Lower leg skin (tissue), 4 donors: ENCODE data around the gene IBTK. TPM values are rescaled to one million over a fixed set of nuclear protein-coding genes. Genes with fewer than 3 reads are reported as not detected.
A peak's percentile ranks its signal among the peaks of the same experiment; 100 is the strongest.
"Not testable (repeated sequence)": the region's sequence is repeated elsewhere in the genome, so short reads cannot be mapped to it uniquely, and the experiment has no call there.

Source experiments
- DNase-seq, 2 donors: peaks; one replicate each; pipeline ENCODE4 v3.0.0-alpha.2; 2019; ENCODE audit warnings: low spot score in 2 of 2
- H3K4me3 ChIP-seq: fragments of 200-600 bp; sonication (generic); 2 replicates; pipeline ENCODE4 v1.5.1; 2017; ENCODE audit warnings: mild to moderate bottlenecking, low read depth; ENCODE audit not compliant: poor library complexity, severe bottlenecking
- POLR2A ChIP-seq, 2 donors: fragments of 450-650 bp; IDR thresholded peaks; one replicate each; pipeline ENCODE4 v1.6.1; 2016 to 2017; ENCODE audit warnings: antibody characterized with exemption in 2 of 2, mild to moderate bottlenecking in 1 of 2, moderate library complexity in 1 of 2
- WGBS, 2 donors: methylation state at CpG; one replicate each; pipeline ENCODE4 v1.1.5; 2018; 5-methylcytosine and 5-hydroxymethylcytosine counted together
- intact Hi-C: fragments of 100-400 bp; cut with DNase I; formaldehyde crosslinking; loops from one replicate; pipeline ENCODE4 v1.15.0; 2023; ENCODE audit warnings: low total_unique reads
- total RNA-seq, 4 donors: library from RNA; depleted of rRNA; stranded (reverse); fragments of >200 nt; gene quantifications; one replicate each; pipeline ENCODE4 v1.1.0, GENCODE V29; 2016
- TF ChIP-seq, protein P1 (sequence below), 3 donors: fragments of 450-650 bp; IDR thresholded peaks; one replicate each; pipeline ENCODE4 v1.5.1; 2016; ENCODE audit warnings: antibody characterized with exemption in 3 of 3, mild to moderate bottlenecking in 3 of 3, moderate library complexity in 2 of 3

Gene IBTK
- total RNA-seq, 4 donors from 2014 or later: 10.7 to 15.3 (median 12.6) TPM

DNA sequence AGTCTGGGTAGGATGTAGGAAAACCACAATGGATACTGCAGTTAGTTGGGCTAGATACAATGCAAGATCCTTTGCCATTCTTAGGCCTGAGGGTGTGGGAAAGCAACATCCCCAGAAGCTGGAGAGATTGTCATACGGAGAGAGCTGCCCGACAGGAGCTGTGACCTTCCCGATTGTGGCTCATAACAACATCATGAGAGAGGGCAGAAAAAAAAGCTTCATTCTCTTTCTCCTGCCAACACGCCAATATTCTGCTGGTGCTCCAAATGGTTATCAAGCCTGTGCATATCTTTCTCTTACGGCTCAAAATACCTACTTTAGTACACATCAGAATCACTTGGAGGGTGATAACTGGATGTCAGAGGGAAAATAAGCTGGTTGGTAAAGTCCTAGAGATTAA lies 81.1 kb downstream of the IBTK start:
- TF ChIP-seq, protein P1, sequence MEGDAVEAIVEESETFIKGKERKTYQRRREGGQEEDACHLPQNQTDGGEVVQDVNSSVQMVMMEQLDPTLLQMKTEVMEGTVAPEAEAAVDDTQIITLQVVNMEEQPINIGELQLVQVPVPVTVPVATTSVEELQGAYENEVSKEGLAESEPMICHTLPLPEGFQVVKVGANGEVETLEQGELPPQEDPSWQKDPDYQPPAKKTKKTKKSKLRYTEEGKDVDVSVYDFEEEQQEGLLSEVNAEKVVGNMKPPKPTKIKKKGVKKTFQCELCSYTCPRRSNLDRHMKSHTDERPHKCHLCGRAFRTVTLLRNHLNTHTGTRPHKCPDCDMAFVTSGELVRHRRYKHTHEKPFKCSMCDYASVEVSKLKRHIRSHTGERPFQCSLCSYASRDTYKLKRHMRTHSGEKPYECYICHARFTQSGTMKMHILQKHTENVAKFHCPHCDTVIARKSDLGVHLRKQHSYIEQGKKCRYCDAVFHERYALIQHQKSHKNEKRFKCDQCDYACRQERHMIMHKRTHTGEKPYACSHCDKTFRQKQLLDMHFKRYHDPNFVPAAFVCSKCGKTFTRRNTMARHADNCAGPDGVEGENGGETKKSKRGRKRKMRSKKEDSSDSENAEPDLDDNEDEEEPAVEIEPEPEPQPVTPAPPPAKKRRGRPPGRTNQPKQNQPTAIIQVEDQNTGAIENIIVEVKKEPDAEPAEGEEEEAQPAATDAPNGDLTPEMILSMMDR (IDR thresholded peaks at IDR 0.05): no peak
- no peak for TF ChIP-seq POLR2A (IDR thresholded peaks at IDR 0.05)
- no peak overlapping the region for H3K4me3 ChIP-seq
- DNase-seq: no peak
- WGBS, 2 donors: 92 to 97% methylated on average over 5 of the region's 5 CpGs
- intact Hi-C loops: no loop called here

DNA sequence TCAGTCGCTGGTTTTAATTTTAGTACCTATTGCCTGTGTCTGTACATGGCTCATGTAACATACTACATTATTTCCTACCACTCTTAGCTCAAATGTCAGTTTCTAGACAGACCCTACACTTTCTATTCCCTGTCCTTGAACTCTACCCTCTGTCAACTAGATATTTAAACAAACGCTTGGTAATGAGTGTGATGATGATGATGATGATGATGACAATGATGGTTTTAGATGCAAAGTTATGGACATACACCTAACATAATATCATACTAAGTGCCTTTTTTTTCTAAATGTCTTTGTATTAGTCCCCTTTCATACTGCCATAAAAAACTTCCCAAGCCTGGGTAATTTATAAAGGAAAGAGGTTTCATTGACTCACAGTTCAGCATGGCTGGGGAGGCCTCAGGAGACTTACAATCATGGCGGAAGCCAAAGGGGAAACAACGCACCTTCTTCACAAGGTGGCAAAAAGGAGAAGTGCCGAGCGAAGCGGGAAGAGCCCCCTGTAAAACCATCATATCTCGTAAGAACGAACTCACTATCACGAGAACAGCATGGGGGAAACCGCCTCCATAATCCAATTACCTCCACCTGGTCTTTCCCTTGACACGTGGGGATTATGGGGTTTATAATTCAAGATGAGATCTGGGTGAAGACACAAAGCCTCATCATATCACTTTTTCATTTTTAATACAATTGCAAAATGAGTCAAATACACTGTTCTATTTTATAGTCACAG lies 87.1 kb downstream of the IBTK start:
- intact Hi-C loops: no loop called here
- DNase-seq: no peak
- H3K4me3 ChIP-seq: no peak overlapping the region
- TF ChIP-seq, protein P1 (IDR thresholded peaks at IDR 0.05): no peak
- no peak for TF ChIP-seq POLR2A (IDR thresholded peaks at IDR 0.05)
- WGBS, 2 donors: 96 to 97% methylated on average over 12 of the region's 12 CpGs

DNA sequence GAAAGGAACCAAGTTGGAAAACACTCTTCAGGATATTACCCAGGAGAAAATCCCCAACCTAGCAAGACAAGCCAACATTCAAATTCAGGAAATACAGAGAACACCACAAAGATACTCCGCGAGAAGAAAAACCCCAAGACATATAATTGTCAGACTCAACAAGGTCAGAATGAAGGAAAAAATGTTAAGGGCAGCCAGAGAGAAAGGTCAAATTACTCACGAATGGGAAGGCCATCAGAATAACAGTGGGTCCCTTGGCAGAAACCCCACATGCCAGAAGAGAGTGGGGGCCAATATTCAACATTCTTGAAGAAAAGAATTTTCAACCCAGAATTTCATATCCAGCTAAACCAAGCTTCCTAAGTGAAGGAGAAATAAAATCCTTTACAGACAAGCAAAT lies 94.8 kb downstream of the IBTK start:
- H3K4me3 ChIP-seq, DNase-seq, intact Hi-C loops: not testable (repeated sequence)
- 76 to 91% methylated on average over 3 of the region's 3 CpGs for WGBS, 2 donors

DNA sequence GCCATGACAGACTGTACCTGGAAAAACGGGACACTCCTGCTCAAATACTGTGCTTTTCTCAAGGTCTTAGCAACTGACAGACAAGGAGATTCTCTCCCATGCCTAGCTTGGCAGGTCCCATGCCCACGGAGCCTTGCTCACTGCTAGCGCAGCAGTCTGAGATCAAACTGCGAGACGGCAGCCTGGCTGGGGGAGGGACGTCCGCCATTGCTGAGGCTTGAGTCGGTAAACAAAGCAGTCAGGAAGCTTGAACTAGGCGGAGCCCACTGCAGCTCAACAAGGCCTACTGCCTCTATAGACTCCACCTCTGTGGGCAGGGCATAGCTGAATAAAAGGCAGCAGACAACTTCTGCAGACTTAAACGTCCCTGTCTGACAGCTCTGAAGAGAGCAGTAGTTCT lies 96.4 kb downstream of the IBTK start:
- 97 to 98% methylated on average over 10 of the region's 10 CpGs for WGBS, 2 donors
- DNase-seq, intact Hi-C loops, H3K4me3 ChIP-seq: not testable (repeated sequence)

DNA sequence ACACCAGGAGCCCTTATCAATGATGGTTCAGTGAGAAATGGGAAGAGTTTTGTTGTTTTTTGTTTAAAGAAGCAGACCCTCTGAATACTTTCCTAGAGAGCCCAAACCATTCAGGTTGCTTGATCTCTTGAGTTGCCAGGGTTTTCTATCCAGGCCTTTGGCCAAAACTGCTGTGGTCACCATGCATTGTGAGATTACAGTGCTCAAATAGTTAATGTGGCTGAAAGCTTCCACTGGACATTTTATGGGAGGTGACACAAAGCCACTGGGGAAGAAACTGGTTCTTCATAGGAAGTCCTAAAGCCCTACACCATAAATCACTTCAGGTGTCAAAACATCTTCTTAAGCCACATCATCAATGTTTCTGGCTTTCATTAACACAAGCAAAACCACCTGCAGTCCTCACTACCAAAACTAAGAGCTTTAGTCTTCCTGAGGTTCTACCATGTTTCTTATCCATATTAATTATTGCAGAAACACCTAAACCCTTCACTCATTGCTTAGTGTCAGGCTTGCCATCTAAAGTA lies 101.6 kb downstream of the IBTK start:
- no peak overlapping the region for H3K4me3 ChIP-seq
- no peak for DNase-seq
- intact Hi-C loops: no loop called here
- TF ChIP-seq, protein P1 (IDR thresholded peaks at IDR 0.05): no peak
- TF ChIP-seq POLR2A (IDR thresholded peaks at IDR 0.05): no peak

DNA sequence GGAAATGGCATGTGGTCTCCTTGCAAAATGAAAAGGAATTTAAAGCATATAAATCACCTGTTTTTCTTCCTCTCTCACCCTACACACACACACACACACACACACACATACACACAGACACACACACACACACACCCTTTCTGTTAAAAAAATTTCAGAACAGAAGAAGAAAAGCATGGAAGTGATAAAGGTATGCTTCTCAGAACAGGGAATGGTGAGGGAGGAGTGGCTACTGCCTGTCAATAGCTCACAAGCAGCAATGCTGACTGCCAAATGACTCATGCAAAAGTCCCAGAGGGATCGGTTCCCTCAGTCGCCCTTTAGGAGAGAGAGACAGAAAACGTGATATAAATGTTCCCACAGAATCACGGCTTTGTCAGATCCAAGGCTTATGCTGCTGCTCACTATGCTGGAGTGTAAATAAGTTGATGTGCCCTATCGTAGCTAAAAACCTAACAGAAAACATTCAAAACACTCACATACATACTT lies 102.6 kb downstream of the IBTK start:
- WGBS, 2 donors: 15 to 16% methylated on average over 5 of the region's 5 CpGs
- peak in 1 of 2 donors; percentile 64 for DNase-seq
- intact Hi-C loops: no loop called here
- TF ChIP-seq, protein P1 (IDR thresholded peaks at IDR 0.05): no peak
- TF ChIP-seq POLR2A (IDR thresholded peaks at IDR 0.05): no peak
- H3K4me3 ChIP-seq: no peak overlapping the region
